KOPT-K1 (cell line): Measurements from ENCODE around the gene GBF1.

Experiments
- H3K27ac ChIP-seq: fragments of 200-600 bp; sonication (generic); 2 replicates; pipeline ENCODE4 v1.5.1; 2016; ENCODE audit warnings: antibody characterized with exemption, mild to moderate bottlenecking, low read depth, low read length; ENCODE audit not compliant: poor library complexity, severe bottlenecking
- H3K36me3 ChIP-seq: fragments of 200-600 bp; sonication (generic); 2 replicates; pipeline ENCODE4 v1.5.1; 2017; ENCODE audit warnings: antibody characterized with exemption, mild to moderate bottlenecking, low read length, moderate library complexity; ENCODE audit not compliant: insufficient read depth
- H3K9me3 ChIP-seq: fragments of 200-600 bp; sonication (generic); 2 replicates; pipeline ENCODE4 v1.5.1; 2017; ENCODE audit warnings: antibody characterized with exemption, low read length, mild to moderate bottlenecking; ENCODE audit not compliant: insufficient read depth, poor library complexity, severe bottlenecking

The GBF1 gene

DNA sequence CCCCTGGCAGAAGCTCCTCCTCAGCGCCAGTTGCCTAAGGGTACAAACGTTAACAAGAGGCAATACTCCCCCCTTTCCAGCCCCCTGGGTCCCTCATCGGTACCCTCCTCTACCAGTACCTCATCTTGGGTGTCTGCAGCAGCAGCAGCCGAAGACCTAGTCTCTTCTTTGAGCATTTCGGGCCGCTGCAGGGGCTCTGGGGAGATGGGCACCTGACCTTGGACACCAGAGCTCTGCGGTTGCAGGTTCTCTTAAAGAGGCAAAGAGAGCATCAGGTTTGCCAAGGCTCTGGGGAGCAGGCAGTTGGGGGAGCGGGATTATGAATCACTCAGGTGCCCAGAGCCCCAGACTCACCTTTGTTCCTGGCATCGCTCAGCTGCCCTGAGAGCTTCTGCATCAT lies 178.8 kb downstream of the GBF1 start:
- Histone ChIP-seq H3K36me3 (peaks cover 24% of the 10 kb centered on the region), H3K27ac (no peak overlapping the region)

DNA sequence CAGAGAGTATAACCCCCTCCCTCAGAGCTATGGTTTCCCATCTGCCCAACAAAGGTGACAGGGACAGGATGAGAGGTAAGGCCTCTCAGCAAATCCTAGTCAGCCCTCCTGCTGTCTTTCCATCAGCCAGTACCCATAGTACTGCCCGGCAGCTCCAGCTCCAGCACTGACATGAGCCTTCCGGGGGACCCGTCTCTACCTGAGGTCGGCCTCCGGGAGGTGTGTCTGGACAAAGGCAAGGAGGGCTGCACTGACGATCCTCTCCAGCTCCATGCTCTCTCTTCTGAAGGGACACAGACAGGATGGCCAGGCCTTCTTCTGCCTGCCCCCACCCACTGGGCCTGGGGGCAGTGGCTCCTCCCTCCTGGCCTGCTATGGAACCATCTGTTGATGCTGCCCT lies 179.6 kb downstream of the GBF1 start:
- H3K9me3 ChIP-seq = no peaks in the 10 kb centered on the region
- peaks cover 24% of the 10 kb centered on the region for H3K36me3 ChIP-seq

More for the DNA sequence above, 178.8 kb downstream of the GBF1 start:
- H3K9me3 ChIP-seq = no peaks in the 10 kb centered on the region

DNA sequence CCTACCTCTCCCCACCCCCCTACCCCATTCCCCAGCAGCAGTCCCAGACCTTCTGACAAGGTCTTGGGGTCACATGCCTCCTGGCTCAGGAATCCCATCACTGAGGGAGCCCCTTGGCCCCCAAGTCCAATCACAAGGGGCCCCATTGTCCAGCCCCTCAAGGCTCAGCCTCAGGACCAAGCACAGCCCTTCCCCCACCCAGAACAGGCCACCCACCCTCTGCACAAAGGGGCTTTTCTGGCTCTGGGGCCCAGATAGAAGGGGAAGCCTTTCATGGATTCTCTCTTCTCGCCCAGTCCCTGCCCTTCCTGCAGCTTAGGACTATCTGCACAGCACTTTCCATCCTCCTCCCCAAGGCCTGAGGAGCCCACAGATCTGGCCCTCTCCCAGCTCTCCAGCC lies 180.1 kb downstream of the GBF1 start:
- no peaks in the 10 kb centered on the region for H3K9me3 ChIP-seq
- no peak overlapping the region for H3K27ac ChIP-seq
- H3K36me3 ChIP-seq = peaks cover 24% of the 10 kb centered on the region

More for the DNA sequence above, 179.6 kb downstream of the GBF1 start:
- no peak overlapping the region for H3K27ac ChIP-seq

- H3K36me3 ChIP-seq = peaks cover 24% of the 10 kb centered on the region
- H3K9me3 ChIP-seq = no peaks in the 10 kb centered on the region
- H3K27ac ChIP-seq = no peak overlapping the region
Observed at GRCh38 chr10:102426803-102427287, 181.5 kb downstream of the GBF1 start.

- peaks cover 5% of the 10 kb centered on the region; the same call in 1 of the 2 replicates for H3K36me3 ChIP-seq
Observed at GRCh38 chr10:102429468-102429867, 184.1 kb downstream of the GBF1 start.

DNA sequence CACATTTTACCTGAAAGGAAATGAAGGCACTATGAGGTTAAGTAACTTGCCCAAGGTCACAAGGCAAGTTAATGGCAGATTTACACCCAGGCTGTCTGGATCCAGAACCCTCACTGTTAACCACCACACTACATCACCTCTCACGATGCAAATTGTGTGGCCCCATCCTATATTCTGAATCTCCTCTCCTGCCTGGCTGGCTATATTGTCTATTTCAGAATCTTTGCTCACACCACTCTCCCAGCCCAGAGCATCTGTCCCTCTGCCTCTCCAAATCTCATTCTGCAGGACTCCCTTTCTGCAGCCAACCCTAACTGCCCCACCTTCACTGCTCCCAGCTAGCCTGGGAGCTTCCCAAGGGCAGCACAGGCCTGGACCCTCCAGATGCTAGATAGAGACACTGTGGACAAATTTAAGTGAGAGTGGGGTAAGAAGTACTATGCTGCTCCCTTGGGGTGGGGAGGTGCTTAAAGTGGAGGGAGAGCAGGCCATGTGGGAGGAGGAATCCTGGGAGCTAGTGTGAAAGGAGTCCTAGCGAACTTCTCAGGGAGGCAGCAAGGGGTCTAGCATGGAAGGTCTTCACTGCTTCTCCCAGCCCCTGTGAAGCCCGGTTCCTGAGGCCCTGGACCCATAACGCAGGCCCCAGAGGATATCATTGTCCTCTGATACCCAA lies 186.3 kb downstream of the GBF1 start:
- Histone ChIP-seq H3K27ac (peak overlapping the region; percentile 92), H3K36me3 (no peaks in the 10 kb centered on the region), H3K9me3 (no peaks in the 10 kb centered on the region)

More at GRCh38 chr10:102429468-102429867, 184.1 kb downstream of the GBF1 start:
- Histone ChIP-seq H3K27ac (no peak overlapping the region), H3K9me3 (no peaks in the 10 kb centered on the region)
